DND-41 (cell line): ENCODE measurements around the gene BTBD16.

Experiments used
- ATAC-seq: fragments of 200-7000 bp; cut with Tn5 transposase; 3 replicates; pipeline ENCODE4 v1.9.1; 2021; ENCODE audit warnings: low read depth; ENCODE audit not compliant: insufficient read depth
- DNase-seq: peaks from one replicate; pipeline ENCODE4 v3.0.0-alpha.2; 2020
- H2AFZ ChIP-seq: 2 replicates; pipeline ENCODE4 v1.6.0; 2012; ENCODE audit warnings: low read depth, low read length
- H3K27ac ChIP-seq: 2 replicates; pipeline ENCODE4 v1.5.1; 2012; ENCODE audit warnings: low read length, inconsistent platforms
- H3K27me3 ChIP-seq: fragments of 200-600 bp; sonication (generic); 2 replicates; pipeline ENCODE4 v1.6.0; 2012; ENCODE audit warnings: low read length, mild to moderate bottlenecking, inconsistent platforms; ENCODE audit not compliant: insufficient read depth, poor library complexity
- H3K36me3 ChIP-seq: 2 replicates; pipeline ENCODE4 v1.5.1; 2012; ENCODE audit warnings: low read length, inconsistent platforms; ENCODE audit not compliant: insufficient read depth
- H3K4me1 ChIP-seq: 2 replicates; pipeline ENCODE4 v1.5.1; 2012; ENCODE audit warnings: mild to moderate bottlenecking, low read length; ENCODE audit not compliant: insufficient read depth
- H3K4me2 ChIP-seq: 2 replicates; pipeline ENCODE4 v1.6.0; 2012; ENCODE audit warnings: mild to moderate bottlenecking, moderate library complexity, low read length, inconsistent platforms; ENCODE audit not compliant: insufficient read depth
- H3K4me3 ChIP-seq, 2 experiments: fragments of 200-600 bp in 1 of 2; shearing (Covaris generic) in 1 of 2; 2 replicates each; pipeline ENCODE4 v1.5.1; 2012 to 2016; ENCODE audit warnings: inconsistent platforms in 2 of 2, low read length in 2 of 2, mild to moderate bottlenecking in 2 of 2, low read depth in 1 of 2, moderate library complexity in 1 of 2
- H3K79me2 ChIP-seq: 2 replicates; pipeline ENCODE4 v1.6.0; 2012; ENCODE audit warnings: low read length, inconsistent platforms; ENCODE audit not compliant: insufficient read depth
- H3K9ac ChIP-seq: 2 replicates; pipeline ENCODE4 v1.6.0; 2012; ENCODE audit warnings: low read depth, mild to moderate bottlenecking, inconsistent platforms, low read length, moderate library complexity
- H3K9me3 ChIP-seq: 2 replicates; pipeline ENCODE4 v1.5.1; 2012; ENCODE audit warnings: low read length, moderate library complexity, mild to moderate bottlenecking, inconsistent platforms; ENCODE audit not compliant: insufficient read depth, severe bottlenecking
- H4K20me1 ChIP-seq: 2 replicates; pipeline ENCODE4 v1.6.0; 2012; ENCODE audit warnings: low read length; ENCODE audit not compliant: insufficient read depth
- EZH2 ChIP-seq: IDR thresholded peaks from 3 replicates; pipeline ENCODE4 v1.6.1; 2012; ENCODE audit warnings: borderline replicate concordance, low read depth, mild to moderate bottlenecking, moderate library complexity, low read length, inconsistent platforms; ENCODE audit not compliant: severe bottlenecking
- TF ChIP-seq, protein P1 (sequence below): IDR thresholded peaks from 2 replicates; pipeline ENCODE4 v1.5.1; 2012; ENCODE audit warnings: borderline replicate concordance, low read length, moderate library complexity, mild to moderate bottlenecking; ENCODE audit not compliant: poor library complexity, severe bottlenecking; ENCODE audit errors: extremely low read depth

BTBD16 gene

DNA sequence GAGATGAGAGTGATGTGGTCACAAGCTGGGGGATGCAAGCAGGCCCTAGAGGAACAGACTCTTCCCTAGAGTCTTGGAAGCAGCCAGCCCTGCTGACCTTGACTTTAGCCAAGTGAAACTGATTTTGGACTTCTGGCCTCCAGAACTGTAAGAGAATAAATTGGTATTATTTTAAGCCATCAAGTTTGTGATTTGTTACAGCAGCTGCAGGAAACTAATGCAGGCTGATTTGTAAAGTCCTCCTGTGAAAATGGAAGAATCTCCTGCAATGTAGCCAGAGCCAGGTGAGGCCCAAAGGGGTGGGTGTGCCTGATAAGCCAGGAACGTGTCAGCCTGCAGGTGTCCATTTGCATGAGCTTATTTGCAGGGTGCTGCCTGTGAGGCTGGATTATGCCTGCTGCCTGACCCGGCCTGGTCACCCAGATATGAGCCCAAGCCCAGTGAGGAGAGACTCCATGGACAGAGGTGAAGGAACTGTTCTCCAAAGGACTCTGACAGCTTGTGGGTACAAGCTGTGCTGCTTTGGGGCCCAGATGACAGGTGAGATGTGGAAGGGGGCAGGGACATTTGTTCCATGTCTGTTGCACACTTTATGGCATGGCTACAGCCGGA lies 78.8 kb downstream of the BTBD16 start:
- TF ChIP-seq EZH2, result no peak
- TF ChIP-seq, protein P1, sequence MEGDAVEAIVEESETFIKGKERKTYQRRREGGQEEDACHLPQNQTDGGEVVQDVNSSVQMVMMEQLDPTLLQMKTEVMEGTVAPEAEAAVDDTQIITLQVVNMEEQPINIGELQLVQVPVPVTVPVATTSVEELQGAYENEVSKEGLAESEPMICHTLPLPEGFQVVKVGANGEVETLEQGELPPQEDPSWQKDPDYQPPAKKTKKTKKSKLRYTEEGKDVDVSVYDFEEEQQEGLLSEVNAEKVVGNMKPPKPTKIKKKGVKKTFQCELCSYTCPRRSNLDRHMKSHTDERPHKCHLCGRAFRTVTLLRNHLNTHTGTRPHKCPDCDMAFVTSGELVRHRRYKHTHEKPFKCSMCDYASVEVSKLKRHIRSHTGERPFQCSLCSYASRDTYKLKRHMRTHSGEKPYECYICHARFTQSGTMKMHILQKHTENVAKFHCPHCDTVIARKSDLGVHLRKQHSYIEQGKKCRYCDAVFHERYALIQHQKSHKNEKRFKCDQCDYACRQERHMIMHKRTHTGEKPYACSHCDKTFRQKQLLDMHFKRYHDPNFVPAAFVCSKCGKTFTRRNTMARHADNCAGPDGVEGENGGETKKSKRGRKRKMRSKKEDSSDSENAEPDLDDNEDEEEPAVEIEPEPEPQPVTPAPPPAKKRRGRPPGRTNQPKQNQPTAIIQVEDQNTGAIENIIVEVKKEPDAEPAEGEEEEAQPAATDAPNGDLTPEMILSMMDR, result no peak
- H3K4me1 ChIP-seq, result no peaks in the 10 kb centered on the region
- no peak for DNase-seq
- ATAC-seq, result no peak
- H2AFZ ChIP-seq, result no peak overlapping the region
- no peak overlapping the region for H3K9ac ChIP-seq
- H3K4me2 ChIP-seq, result no peak overlapping the region
- no peak overlapping the region for H3K27ac ChIP-seq
- H4K20me1 ChIP-seq, result no peaks in the 10 kb centered on the region
- no peaks in the 10 kb centered on the region for H3K27me3 ChIP-seq
- H3K79me2 ChIP-seq, result no peaks in the 10 kb centered on the region
- no peaks in the 10 kb centered on the region for H3K36me3 ChIP-seq
- H3K9me3 ChIP-seq, result no peaks in the 10 kb centered on the region
- no peak overlapping the region for H3K4me3 ChIP-seq

DNA sequence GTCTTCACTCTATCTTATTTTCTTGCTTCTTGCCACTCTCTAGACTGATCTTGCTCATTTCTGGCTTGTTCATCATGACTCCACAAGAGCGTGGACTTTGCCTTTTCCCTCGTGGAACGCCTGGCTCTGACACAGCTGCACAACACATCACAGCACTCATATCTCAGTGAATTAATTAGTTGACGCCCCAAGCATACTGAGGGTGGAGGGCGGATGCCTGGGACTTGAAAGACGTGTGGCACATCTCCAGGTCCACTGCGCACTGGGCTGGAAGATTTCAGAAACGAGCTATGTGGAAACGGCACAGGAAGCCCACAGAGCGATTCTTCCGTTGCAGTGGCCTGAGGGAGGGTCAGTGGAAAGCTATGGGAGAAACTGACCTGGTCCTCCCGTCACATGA lies 79.8 kb downstream of the BTBD16 start:
- no peak for TF ChIP-seq EZH2
- TF ChIP-seq, protein P1, result no peak
- no peak overlapping the region for H2AFZ ChIP-seq
- no peaks in the 10 kb centered on the region for H3K4me1 ChIP-seq
- H3K27ac ChIP-seq, result no peak overlapping the region
- no peaks in the 10 kb centered on the region for H4K20me1 ChIP-seq
- H3K4me3 ChIP-seq, result no peak overlapping the region
- no peaks in the 10 kb centered on the region for H3K9me3 ChIP-seq
- H3K9ac ChIP-seq, result no peak overlapping the region
- H3K79me2 ChIP-seq, result no peaks in the 10 kb centered on the region
- ATAC-seq (no peak), DNase-seq (no peak)
- H3K27me3 ChIP-seq, result no peaks in the 10 kb centered on the region
- no peaks in the 10 kb centered on the region for H3K36me3 ChIP-seq
- no peak overlapping the region for H3K4me2 ChIP-seq

DNA sequence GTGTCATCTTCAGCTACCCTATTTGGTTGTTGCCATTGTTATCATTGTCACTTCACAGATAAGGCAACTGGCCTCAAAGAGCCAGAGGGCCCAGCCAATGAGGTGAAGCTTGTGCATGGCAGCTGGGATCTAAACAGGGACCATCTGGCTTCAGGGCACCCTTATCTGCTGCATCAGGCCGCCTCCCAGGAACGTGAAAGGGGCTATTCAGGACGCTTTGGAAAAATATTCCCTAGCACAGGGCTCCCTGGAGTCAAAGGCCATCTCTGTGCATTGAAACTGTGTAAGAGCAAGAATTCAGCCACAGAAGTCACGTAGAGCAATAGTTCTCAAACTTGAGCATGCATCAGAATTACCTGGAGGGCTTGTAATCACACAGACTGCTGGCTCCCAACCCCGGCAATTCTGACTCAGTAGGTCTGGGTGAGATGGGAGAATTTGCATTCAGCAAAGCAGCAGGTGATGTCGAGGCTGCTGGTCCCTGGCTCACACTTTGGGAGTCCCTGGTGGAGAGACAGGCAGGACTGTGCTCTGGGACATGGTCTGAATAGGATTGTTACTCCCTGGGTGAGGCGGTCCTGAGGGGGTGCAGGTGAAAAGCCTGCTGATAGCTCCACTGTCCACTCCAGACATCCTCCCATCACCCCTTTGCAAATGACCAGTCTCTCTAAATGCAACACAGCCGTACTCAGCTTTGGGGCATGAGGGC lies 81.9 kb downstream of the BTBD16 start:
- Histone ChIP-seq H4K20me1 (no peaks in the 10 kb centered on the region), H3K4me2 (no peak overlapping the region), H3K79me2 (no peaks in the 10 kb centered on the region), H3K4me3 (no peak overlapping the region), H3K4me1 (no peaks in the 10 kb centered on the region), H3K27me3 (no peaks in the 10 kb centered on the region), H3K9ac (no peak overlapping the region), H3K36me3 (no peaks in the 10 kb centered on the region), H3K27ac (no peak overlapping the region), H3K9me3 (peaks cover 3% of the 10 kb centered on the region), H2AFZ (no peak overlapping the region)
- DNase-seq (no peak), ATAC-seq (no peak)
- TF ChIP-seq EZH2, result no peak
- TF ChIP-seq, protein P1, result no peak
